HG03039 (cell line): Measurements from ENCODE around the gene ALG1L2.
"Not testable (repeated sequence)": the region's sequence is repeated elsewhere in the genome, so short reads cannot be mapped to it uniquely, and the experiment has no call there.

ENCODE experiments used
- ATAC-seq: cut with Tn5 transposase; IDR thresholded peaks from one replicate; pipeline ENCODE4 v1.9.1; 2021; ENCODE audit warnings: mild to moderate bottlenecking, moderate library complexity; ENCODE audit not compliant: unreplicated experiment

ALG1L2 gene

GRCh38 chr3:130120291-130120690 is 38.7 kb downstream of the ALG1L2 start:
- ATAC-seq, result not testable (repeated sequence)

GRCh38 chr3:130122891-130123775 is 41.5 kb downstream of the ALG1L2 start:
- not testable (repeated sequence) for ATAC-seq

- not testable (repeated sequence) for ATAC-seq
These were observed 43.8 kb downstream of the ALG1L2 start for GRCh38 chr3:130125406-130125805.

GRCh38 chr3:130136337-130136736 is 54.7 kb downstream of the ALG1L2 start:
- not testable (repeated sequence) for ATAC-seq

- ATAC-seq, result not testable (repeated sequence)
These were observed 56.1 kb downstream of the ALG1L2 start for GRCh38 chr3:130137685-130138084.

- ATAC-seq, result not testable (repeated sequence)
These were observed 57.4 kb downstream of the ALG1L2 start for GRCh38 chr3:130138992-130139391.

- not testable (repeated sequence) for ATAC-seq
These were observed 59.1 kb downstream of the ALG1L2 start for GRCh38 chr3:130140756-130141155.

- ATAC-seq, result not testable (repeated sequence)
These were observed 62.2 kb downstream of the ALG1L2 start for GRCh38 chr3:130143648-130144327.

- not testable (repeated sequence) for ATAC-seq
These were observed 62.7 kb downstream of the ALG1L2 start for GRCh38 chr3:130144328-130144650.

GRCh38 chr3:130145456-130145855 is 63.8 kb downstream of the ALG1L2 start:
- ATAC-seq, result not testable (repeated sequence)

GRCh38 chr3:130146465-130146864 is 64.8 kb downstream of the ALG1L2 start:
- ATAC-seq, result not testable (repeated sequence)
